ENCODE results near the gene TMEM101.
"Not testable (repeated sequence)": the region's sequence is repeated elsewhere in the genome, so short reads cannot be mapped to it uniquely, and the experiment has no call there.

The TMEM101 gene

DNA sequence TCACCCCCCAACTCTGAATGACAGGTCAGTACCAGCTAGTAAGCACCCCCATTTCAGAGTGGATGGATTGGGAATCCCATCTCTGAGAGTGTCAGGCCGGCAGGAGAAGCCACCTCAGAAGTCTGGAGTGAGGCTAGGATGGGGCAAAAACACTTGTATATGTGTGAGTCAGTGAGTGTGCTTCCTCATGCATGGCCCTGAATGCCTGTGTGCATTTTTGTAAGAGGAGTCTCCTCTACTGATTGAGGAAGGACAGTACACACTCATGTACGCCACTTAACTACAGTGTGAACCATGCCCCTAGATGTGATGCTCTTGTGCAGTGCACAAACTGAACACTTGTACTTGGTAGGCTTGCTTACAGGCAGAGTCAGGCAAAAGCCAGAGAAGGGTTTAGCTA, 32.6 kb downstream of the TMEM101 start:
- TF ChIP-seq POLR2A (IDR thresholded peaks at IDR 0.05; ENCODE audit: low read length), result no peak

DNA sequence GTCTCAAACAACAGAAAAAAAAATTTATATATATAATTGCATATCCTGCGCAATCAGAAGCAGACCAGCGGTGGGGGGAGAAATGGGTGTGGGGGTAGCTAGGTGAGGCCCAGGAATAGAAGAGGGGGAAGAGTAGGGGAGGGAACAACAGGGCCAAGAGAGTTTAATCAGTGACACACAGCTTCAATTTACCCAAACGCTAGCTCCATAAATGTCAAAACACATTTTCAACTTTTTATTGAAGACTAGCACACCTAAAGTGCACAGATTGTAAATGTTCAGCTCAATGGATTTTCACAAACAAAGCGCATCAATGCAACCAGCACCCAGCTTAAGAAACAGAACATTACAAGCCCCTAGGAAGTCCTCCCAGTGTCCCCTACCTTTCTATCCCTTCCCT, 35.1 kb downstream of the TMEM101 start:
- no peak for TF ChIP-seq POLR2A (IDR thresholded peaks at IDR 0.05; ENCODE audit: low read length)
- TF ChIP-seq GATA1 (IDR thresholded peaks at IDR 0.05; ENCODE audit: low read depth, low read length), result no peak
- DNase-seq, result no peak

More for the DNA sequence above, 32.6 kb downstream of the TMEM101 start:
- no peak for DNase-seq

- no peak for TF ChIP-seq POLR2A (IDR thresholded peaks at IDR 0.05; ENCODE audit: low read length)
- TF ChIP-seq GATA1 (IDR thresholded peaks at IDR 0.05; ENCODE audit: low read depth, low read length), result no peak
- no peak for DNase-seq
Measured at GRCh38 chr17:43979011-43979410, 35.8 kb downstream of the TMEM101 start.

GRCh38 chr17:43978078-43978477, 36.7 kb downstream of the TMEM101 start:
- DNase-seq, result no peak
- no peak for TF ChIP-seq POLR2A (IDR thresholded peaks at IDR 0.05; ENCODE audit: low read length)
- no peak for TF ChIP-seq GATA1 (IDR thresholded peaks at IDR 0.05; ENCODE audit: low read depth, low read length)

GRCh38 chr17:43976963-43977837, 37.6 kb downstream of the TMEM101 start:
- no peak for TF ChIP-seq GATA1 (IDR thresholded peaks at IDR 0.05; ENCODE audit: low read depth, low read length)
- no peak for TF ChIP-seq POLR2A (IDR thresholded peaks at IDR 0.05; ENCODE audit: low read length)

DNA sequence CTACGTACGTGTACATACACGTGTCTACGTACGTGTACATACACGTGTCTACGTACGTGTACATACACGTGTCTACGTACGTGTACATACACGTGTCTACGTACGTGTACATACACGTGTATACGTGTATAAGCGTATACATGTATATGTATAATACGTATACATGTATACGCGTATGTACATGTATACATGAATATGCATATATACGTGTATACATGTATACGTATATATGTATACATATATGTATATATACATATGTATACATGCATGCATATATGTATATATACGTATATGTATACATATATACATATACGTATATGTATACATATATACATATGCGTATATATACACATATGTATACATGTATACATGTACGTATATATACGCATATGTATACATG, 38.9 kb downstream of the TMEM101 start:
- TF ChIP-seq GATA1 (IDR thresholded peaks at IDR 0.05; ENCODE audit: low read depth, low read length) (no peak), POLR2A (IDR thresholded peaks at IDR 0.05; ENCODE audit: low read length) (no peak)
- DNase-seq, result no peak

More at GRCh38 chr17:43976963-43977837, 37.6 kb downstream of the TMEM101 start:
- DNase-seq, result no peak

GRCh38 chr17:43974382-43975266, 40.1 kb downstream of the TMEM101 start:
- DNase-seq, result no peak
- TF ChIP-seq GATA1 (IDR thresholded peaks at IDR 0.05; ENCODE audit: low read depth, low read length) (no peak), POLR2A (IDR thresholded peaks at IDR 0.05; ENCODE audit: low read length) (no peak)

DNA sequence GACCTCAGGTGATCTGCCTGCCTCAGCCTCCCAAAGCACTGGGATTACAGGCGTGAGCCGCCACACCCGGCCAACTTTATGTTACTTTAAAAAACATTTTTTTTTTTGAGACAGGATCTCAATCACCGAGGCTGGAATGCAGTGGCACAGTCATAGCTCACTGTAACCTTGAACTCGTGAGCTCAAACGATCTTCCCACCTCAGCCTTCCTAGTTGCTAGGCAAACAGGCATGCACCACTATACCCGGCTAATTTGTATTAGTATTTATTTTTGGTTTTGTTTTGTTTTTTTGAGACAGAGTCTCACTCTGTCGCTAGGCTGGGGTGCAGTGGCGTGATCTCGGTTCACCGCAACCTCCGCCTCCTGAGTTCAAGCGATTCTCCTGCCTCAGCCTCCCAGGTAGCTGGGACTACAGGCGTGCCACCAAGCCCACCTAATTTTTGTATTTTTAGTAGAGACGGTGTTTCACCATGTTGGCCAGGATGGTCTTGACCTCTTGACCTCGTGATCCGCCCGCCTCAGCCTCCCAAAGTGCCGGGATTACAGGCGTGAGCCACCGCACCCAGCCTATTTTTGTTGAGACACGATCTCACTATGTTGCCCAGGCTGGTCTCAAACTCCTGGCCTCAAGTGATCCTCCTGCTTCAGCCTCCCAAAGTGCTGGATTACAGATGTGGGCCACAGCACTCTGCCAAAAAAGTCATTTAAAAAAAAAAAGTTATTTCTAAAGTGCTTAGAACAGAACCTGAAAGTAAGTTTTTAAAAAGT, 42.1 kb downstream of the TMEM101 start:
- not testable (repeated sequence) for DNase-seq

- not testable (repeated sequence) for DNase-seq
Measured at GRCh38 chr17:43971436-43971835, 43.3 kb downstream of the TMEM101 start.

DNA sequence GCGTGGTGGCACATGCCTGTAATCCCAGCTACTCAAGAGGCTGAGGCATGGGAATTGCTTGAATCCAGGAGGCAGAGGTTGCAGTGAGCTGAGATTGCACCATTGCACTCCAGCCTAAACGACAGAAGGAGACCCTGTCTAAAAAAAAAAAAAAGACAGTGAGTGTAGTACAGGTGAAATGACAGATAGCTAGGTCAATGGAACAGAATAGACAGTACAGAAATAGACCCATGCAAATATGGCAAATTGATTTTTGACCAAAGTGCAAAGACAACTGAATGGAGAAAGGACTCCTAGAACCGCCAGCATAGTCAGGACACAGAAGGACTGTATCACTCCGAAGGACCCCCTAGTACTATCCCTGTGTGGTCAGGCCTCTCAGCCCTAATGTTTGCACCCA, 44.4 kb downstream of the TMEM101 start:
- no peak for DNase-seq
- TF ChIP-seq POLR2A (IDR thresholded peaks at IDR 0.05; ENCODE audit: low read length) (no peak), GATA1 (IDR thresholded peaks at IDR 0.05; ENCODE audit: low read depth, low read length) (no peak)

DNA sequence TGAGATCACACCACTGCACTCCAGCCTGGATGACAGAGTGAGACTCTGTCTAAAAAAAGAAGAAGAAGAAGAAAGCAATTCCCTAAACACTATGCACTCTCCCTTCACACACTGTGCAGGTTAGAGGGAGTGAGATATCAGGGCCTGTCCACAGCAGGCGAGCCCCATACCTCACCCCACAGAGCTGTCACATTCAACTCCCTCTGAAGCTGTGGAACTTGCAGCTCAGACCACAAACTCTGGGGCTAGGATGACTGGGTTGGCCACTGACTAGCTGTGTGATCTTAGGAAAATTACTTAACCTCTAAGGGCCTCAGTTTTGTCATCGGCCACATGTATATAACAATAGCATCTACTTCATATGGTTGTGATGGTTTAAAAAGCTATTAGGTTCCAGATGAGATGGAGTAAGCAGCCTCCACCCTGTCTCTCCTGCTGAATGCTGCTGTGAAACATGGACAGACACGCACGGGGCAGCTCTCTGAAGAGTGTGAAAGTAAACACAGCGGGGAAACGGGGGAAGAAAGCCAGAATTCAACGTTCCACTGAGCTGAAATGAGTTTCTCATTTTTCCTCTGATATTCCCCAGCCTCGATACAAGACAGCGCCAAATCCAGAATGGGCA, 47.4 kb downstream of the TMEM101 start:
- no peak for DNase-seq
- TF ChIP-seq POLR2A (IDR thresholded peaks at IDR 0.05; ENCODE audit: low read length) (no peak), GATA1 (IDR thresholded peaks at IDR 0.05; ENCODE audit: low read depth, low read length) (no peak)

DNA sequence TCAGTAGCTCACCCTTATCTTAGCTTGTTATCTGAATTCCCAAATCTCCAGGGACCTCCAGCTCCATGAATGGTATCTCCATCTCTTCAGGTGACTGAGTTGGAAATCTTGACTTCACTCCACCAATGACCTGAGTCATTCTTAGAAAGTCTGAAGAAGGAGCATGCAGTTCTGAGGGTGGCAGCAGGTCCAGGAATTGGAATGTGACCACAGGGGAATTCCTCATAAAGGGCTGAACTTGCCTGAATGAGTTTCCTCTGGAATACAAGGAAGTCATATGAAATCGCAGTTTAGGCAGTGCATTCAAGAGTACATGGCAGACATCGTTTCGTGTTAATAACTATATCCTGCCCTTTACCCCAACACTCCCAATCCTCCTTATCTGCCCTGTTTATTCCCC, 48.5 kb downstream of the TMEM101 start:
- TF ChIP-seq POLR2A (IDR thresholded peaks at IDR 0.05; ENCODE audit: low read length), result no peak
- TF ChIP-seq GATA1 (IDR thresholded peaks at IDR 0.05; ENCODE audit: low read depth, low read length), result no peak
- DNase-seq, result no peak

DNA sequence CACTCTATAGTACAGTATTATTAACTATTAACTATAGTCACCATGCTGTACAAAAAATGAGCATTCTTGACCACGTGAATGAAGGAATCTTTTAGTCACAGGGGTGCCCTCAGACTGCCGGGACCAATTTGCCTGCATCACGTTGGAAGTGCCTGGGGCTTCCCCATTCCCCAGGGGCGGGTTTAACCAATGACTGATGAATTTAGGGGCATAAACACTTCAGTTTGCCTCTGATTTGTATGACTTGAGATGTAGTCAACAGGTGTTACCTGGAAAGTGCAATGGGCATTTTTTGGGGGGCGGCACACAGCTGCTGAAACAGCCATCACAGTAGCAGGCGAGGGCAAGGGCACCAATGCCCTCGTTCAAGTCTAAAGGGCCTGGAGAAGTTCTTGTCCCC, 52.3 kb downstream of the TMEM101 start:
- no peak for TF ChIP-seq GATA1 (IDR thresholded peaks at IDR 0.05; ENCODE audit: low read depth, low read length)
- no peak for TF ChIP-seq POLR2A (IDR thresholded peaks at IDR 0.05; ENCODE audit: low read length)
- DNase-seq, result no peak

DNA sequence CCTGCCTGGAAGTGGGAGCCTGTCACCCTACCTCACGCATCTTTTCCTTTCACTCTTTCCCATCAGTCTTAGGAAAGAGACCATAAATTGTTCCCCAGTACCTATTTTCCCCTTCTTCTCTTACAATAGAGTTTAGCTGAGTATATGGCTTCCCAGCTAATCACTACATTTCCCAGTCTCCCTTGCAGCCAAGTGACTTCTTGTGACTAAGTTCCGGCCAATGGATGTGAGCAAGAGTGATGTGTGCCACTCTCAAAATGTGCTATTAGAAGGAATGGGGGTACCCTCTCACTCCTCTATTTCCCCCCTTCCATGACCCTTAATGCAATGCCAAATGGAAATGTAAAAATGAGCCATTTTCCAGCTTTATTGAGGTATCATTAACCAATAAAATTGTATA, 52.8 kb downstream of the TMEM101 start:
- DNase-seq, result no peak
- TF ChIP-seq POLR2A (IDR thresholded peaks at IDR 0.05; ENCODE audit: low read length) (no peak), GATA1 (IDR thresholded peaks at IDR 0.05; ENCODE audit: low read depth, low read length) (no peak)

GRCh38 chr17:43961292-43961691, 53.5 kb downstream of the TMEM101 start:
- DNase-seq, result not testable (repeated sequence)

All from erythroblast (primary cell).